HG03575 (cell line): ENCODE measurements around the gene PHLPP2.
"Not testable (repeated sequence)": the region's sequence is repeated elsewhere in the genome, so short reads cannot be mapped to it uniquely, and the experiment has no call there.

Experiments
- ATAC-seq: cut with Tn5 transposase; IDR thresholded peaks from one replicate; pipeline ENCODE4 v1.9.1; 2021; ENCODE audit not compliant: unreplicated experiment, insufficient number of reproducible peaks, low FRiP score; ENCODE audit errors: extremely low read depth

PHLPP2 gene

DNA sequence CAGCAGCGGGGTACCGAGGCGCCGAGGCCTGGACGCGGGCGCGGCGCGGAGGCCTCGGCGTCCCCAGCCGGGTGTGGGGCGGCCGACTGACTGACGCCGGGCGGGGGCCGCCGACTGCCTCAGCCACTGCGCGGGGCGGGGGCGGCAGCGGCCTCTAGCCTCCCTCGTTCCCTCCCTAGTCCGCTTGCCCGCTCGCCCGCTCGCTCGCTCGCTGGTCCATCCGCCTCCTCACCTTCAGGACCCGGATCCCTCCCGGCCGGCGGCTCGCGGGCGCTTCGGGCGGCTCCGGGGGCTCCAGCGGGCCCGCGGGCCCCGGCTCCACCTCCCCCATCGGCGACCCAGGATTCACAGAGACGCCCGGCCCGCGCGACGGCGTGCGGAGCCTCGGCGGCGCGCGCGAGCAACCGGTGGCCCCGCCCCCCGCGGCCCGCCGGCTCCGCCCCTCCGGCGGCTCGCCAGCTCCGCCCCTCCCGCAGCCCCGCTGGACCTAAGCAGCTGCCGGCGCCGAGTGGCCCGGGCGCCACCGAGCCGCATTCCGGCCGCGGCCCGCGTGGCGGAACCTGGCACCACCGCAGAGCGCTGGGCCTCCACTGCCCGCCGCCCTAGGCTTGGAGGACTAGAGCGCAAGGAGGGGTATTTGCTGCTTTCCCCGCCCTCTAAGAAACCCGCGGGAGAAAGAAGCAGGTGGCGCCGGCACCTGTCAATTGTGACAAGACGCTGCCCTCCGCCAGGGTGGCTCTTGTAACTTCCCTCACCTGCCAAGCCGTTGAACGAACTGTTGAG lies 773 bp downstream of the PHLPP2 start:
- no peak for ATAC-seq

DNA sequence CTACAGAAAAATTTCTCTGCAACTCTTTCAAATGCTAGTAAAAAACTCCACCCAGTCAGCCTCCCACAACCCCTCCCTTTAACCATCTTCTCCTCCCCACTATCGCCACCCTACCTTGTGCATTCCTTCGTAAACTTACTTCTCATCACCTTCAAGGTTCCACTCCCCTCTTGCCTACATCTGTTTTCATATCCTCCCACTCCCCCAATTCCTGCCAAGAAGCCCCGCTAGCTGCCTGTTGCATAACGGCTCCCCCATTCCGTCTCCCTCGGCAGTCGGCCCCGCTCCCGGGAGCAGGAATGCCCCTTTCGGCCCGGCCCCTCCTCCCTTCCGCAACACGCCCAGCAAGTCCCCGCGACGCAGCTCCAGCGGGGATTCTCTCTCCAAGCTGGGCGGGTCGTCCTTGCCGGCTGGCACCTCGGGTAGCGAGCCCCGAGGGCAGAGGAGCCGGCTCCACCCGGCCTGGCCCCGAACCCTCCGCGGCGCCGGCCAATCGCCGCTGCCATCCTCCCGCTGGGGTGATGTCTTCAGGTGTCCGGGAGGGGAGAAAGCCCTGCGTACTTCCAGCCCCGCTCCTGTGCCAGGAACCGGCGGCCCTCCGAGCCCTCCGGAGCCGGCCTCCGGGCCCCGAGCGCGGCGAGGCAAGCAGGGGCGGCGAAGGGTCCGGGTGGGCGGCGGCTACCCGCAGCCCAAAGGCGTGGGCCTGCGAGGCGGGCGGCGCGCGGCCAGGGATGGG lies 1.5 kb downstream of the PHLPP2 start:
- no peak for ATAC-seq

DNA sequence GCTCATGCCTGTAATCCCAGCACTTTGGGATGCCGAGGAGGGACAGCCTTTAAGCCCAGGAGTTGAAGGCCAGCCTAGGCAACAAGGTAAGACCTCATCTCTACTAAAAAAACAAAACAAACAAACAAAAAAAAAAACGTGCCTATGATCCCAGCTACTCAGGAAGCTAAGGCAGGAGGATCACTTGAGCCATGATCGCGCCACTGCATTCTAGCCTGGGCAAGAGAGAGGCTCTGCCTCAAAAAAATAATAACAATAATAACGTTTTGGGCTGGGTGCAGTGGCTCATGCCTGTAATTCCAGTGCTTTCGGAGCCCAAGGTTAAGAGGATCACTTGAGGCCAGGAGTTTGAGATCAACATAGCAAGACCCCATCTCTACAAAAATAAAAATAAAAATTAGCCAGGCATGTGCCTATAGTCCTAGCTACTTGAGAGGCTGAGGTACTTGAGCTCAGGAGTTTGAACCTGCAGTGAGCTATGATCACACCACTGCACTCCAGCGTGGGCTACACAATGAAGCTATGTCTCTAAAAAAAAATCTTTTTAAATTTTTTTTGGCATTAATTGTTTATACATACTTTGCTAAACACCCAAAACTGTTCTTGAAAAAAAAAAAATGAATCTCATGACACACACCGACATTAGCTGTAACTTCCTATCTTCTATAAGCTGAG lies 3.3 kb downstream of the PHLPP2 start:
- no peak for ATAC-seq

DNA sequence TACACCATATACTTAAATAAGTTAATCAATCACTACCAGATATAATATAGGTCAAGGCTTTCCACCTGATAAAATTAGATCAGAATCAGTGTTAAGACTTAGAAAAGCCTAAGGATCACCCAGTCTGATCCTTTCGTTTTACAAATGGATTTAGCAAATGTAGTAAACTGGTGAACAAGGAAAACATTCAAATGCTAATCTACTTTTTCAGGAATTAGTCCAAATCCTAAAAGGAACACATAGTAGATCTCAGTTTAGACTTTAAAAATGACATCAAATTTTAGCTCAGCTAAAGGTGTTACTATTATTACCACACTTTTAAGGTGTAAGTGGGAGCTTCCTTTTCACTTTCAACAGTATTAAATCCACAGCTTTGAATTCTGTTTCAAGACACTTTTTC lies 12.0 kb downstream of the PHLPP2 start:
- ATAC-seq, result no peak

DNA sequence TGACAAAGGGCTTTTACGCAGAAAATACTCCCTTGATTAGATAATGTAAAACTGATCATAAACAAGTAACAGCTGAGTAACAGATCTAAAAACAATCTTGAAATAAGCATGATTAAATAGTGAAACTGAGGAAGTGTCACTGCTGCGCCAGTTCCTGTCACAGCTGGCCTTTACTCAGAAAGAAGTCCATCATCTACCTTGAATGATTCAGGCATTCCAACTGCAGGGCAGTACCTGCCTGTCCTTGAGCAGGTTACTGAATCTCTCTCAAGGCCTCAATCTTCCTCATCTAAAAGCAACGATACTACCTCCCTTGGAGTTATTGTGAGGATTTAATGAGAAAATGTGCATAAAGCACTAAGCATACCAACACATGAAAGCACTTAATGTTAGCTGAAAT lies 12.7 kb downstream of the PHLPP2 start:
- no peak for ATAC-seq

DNA sequence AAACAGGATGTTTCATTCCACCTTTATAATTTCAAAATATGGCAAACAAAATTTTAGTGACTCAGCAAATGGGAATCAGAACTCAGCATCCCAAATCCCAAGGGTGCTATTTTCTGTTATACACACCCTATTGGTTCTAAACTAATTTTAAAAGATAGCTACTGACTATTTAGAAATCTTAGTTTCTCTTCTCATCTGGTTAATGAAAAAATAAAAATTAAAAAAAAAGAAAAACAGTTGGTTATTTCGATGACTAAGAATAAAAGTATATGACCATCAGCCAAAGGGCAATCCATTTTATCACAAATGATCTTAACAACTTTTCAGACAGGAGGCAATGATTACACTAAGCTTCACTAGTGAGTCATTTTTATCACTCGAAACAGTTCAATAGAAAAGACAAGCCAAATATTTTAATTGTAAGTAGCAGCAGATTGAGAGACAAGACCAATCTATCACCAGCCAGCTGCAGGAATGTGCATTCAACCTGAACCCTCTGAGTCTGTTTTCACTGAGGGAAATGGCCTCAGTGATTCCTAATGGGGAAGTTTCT lies 15.2 kb downstream of the PHLPP2 start:
- no peak for ATAC-seq

DNA sequence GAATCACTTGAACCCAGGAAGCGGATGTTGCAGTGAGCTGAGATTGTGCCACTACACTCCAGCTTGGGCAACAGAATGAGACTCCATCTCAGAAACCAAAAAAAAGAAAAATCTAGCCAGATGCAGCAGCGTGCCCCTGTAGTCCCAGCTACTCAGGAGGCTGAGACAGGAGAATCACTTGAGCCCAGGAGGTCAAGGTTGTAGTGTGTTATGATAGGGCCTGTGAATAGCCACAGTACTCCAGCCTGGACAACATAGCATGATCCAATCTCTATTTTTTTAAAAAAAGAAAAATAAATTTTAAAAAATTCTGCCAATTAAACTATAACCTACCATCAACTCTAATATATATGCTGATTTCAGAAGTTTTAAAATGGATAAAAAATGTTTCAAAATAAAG lies 15.8 kb downstream of the PHLPP2 start:
- no peak for ATAC-seq

DNA sequence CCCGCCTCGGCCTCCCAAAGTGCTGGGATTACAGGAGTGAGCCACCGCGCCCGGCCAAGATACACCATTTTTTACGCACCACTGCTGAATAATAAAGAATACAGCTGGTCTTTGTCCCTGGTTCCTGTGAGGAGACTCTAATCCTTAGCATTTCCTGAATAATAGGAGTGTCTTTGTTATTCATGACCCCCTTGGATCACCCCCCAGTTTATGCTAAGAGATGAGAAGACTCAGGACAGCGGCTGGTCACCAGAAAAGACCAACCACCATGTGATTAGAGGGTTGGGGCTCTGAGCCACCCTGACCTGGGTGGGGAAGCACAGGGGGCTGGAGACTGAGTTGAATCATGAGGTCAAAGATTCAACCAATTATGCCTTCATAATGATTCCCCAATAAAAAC lies 17.3 kb downstream of the PHLPP2 start:
- no peak for ATAC-seq

DNA sequence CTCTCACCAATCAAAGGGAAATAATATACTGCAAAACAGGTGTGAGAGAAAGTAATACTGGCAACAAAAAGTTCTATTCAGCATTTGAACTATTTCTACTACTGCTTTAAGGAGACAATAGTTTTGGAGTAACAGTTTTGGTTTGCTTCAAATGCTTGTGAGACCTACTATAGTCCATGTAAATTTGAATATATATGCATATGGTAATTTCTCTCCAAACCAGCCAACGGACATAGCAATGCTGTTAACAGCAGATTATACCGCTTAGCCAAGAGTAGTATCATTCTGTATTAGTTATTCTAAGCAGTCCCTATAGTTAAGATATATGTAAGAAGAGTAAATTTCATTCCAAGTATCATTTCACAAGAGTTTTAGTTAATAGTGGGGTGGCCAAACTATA lies 18.5 kb downstream of the PHLPP2 start:
- no peak for ATAC-seq

DNA sequence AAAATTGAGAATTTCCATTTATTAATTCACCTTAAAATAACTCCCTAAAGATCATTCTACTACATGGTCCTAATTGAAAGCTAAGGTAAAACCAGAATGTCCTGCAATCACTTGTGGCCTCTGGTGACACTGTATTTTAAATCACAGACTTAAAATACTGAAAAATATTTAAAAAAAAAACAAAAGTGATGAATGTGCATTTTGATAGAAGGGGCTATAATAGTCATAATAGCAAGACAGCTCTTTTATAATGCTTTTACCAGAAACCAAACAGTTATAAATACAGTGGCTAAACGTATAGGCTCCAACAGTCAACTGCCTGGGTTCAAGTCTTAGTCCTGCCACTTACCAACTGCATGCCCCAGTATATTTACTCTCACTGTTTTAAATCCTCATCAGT lies 21.2 kb downstream of the PHLPP2 start:
- ATAC-seq, result no peak

DNA sequence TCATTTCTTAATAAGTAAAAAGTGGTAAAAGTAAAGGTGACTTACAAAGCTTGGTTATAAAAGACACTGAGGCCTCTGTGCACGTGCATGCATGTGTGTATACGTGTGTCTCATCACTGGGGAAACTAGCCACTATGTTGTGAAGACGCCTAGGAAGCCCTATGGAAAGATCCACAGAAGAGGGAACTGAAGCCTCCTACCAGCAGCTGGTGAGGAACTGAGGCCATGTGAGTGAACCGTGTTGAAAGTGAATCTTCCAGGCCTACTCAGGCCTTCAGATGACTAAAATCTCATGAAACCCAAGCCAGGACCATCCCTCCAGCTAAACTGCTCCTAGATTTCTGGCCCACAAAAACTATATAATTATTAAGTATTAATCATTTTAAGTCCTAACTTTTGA lies 23.7 kb downstream of the PHLPP2 start:
- ATAC-seq, result no peak

DNA sequence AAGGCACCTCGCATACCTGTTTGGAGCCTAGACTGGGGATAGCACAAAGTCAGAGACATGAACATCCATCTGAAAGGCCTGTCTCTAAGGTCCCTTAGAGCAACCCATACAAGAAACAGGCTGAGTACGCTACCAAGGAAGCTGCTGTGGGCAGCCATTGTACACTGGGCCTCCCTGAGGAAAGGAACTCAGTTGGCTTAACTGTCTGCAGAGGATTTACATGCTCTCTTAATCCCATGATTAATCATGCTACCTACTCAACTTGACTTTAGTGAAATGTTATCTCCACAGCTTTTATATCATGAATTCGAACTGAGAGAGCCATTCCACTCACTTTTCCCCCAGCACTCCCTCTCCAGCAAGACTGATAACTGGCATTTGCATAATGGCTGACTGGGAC lies 26.0 kb downstream of the PHLPP2 start:
- ATAC-seq, result no peak

DNA sequence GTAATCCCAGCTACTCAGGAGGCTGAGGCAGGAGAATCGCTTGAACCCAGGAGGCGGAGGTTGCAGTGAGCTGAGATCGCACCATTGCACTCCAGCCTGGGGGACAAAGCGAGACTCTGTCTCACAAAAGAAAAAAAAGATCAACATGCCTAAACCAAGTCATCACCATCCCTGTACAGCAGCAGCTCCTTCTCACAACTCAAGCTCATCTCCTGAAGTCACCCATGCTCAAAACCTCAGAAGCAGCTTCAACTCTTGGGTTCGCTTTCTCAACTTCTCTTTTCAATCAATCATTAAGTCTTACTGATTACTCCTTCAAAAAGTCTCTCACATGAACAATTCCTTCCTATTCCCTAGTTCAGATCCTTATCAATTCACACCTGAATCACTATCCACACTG lies 31.3 kb downstream of the PHLPP2 start:
- ATAC-seq, result no peak

DNA sequence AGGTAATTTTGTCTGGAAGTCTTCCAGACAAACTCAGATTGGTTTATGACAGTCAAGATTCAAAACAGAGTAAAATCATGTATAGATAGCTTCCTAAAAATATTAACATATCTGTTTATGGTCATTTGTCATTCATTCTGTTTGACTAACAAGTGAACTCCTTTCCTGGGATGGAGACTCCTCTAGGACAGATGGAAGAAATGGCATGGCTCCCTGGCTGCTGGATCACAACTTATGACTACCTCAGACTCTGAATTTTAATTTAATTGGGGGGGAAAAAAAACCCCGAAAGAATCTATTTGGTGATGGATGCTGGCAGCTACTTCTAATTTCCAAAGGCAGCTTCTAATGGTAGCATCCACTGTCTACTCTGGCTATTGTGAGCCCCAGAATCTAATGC lies 34.6 kb downstream of the PHLPP2 start:
- no peak for ATAC-seq

DNA sequence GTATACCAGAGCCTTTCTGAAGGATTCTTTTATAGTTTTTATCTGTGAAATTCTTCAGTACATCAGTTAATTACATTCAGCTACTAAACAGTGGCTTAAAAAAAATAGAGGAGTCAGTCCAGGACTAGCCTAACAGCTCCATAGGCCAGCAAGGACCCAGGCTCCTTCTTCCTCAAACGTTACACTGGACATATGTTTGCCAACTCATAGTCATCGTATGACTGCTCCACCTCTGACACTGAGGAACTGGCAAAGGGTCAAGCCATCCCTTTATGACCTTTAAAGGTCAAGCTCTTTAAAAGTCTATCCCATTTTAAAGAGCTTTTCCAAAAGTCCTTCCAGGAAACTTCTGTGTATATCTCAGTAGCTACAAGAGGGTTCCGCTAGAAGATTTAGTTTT lies 36.6 kb downstream of the PHLPP2 start:
- no peak for ATAC-seq

DNA sequence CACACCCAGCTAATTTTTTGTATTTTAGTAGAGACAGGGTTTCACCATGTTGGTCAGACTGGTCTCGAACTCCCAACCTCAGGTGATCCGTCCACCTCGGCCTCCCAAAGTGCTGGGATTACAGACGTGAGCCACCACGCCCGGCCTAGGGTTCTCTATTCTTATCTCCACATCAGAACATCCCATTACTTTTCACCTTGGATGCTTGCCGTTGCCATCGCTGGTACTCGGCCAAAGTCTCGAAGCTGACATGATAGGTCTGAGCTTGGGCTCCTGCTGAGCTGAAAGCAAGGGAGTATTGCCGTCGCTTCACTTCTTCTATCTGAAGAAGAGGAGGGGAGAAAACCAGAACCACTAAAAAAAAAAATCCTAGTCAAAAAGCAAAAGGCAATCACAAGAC lies 40.2 kb downstream of the PHLPP2 start:
- not testable (repeated sequence) for ATAC-seq

DNA sequence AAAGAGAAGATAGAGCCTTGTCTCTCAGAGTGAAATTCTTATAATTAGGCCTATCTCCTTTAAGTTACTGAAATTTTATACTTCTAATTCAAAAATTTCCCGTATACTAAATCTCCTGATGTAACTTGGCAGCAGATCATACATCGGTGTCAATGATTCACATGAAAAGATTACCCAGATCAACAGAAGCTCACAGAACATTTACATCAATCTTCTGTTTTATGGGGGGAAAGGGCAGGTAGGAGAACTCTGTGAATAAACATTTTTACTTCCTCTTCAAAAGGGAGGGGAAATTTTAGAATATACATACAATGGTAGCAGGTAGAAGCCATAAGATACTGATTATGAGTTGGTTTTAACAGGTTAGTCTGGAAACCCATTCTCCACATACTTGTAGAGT lies 43.1 kb downstream of the PHLPP2 start:
- ATAC-seq, result no peak

DNA sequence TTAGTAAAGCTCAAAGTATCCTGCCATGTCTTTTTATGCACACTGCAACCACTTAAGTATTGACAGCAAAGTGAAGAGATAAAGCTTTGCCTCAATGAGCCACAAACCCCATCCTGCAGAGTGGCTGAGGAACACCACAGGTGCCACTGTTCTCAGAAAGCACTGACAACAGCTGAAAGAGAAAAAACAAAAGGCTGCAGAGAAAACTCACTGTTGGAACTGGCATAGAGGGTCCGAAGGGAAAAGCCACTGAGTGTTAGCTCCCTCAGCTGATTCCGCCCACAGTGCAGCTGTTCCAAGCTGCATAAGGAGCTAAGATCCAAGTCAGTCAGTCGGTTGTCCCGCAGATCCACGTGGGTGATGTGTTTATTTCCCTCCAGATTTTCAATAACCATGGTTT lies 48.3 kb downstream of the PHLPP2 start:
- no peak for ATAC-seq

DNA sequence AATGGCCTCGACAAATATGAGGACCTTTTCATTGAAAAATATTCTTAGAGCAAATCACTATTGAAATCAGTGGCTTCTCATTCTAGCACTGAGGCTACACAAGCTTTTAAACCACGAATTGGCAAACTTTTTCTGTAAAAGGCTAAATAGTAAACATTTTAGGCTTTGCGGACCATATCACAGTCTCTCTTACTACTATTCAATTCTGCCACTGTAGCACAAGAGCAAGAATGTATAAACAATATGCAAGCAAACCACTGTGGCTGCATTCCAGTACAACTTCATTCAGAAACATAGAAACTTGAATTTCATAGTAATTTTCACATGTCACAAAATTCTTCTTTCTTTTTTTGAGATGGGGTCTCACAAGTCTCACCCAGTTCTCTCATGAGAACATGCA lies 49.1 kb downstream of the PHLPP2 start:
- no peak for ATAC-seq

DNA sequence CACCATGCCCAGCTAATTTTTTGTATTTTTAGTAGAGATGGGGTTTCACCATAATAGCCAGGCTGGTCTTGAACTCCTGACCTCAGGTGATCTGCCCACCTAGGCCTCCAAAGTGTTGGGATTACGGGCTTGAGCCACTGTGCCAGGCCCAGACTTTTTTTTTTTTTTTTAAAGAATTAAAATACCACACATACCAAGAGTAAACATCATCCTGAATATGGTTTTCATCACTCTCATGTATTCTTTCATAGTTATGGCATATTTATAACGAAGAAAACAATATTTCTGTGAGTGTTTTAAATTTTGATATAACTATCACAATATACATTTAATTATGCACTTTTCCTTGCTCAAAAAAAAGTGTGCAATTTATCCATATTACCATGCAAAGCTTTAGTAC lies 50.3 kb downstream of the PHLPP2 start:
- ATAC-seq, result no peak
